Activated CD8-positive, alpha-beta memory T cell treated with anti-CD3 and anti-CD28 coated beads, Interleukin-2, amount 50 U/mL, for 4 hours (primary cell): Measurements from ENCODE around the gene FBXW5.

ENCODE experiments used
- DNase-seq: peaks from one replicate; pipeline ENCODE4 v3.0.0-alpha.2; 2020

The FBXW5 gene

DNA sequence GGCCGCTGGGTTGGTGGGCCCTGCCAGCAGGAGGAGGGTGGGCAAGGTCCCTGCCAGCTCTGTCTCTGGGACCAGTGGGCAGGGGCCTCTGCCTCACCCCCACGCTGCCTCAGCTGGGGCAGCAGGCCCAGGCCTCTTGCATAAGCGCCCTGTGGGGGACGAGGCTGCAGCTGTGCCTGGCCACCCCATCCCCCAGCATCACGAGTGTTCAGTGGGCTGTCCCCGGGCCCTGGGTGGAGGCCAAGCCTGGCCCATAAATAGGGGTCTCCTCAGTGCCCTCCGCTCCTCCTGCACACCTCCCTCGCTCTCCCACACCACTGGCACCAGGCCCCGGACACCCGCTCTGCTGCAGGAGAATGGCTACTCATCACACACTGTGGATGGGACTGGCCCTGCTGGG lies 32.7 kb upstream of the FBXW5 start, which contains the start of gene PTGDS:
TSS of gene PTGDS (plus strand) at position 282 of the 400 bp plus-strand sequence. CDS start at position 357, 75 bp downstream.
- no peak for DNase-seq

DNA sequence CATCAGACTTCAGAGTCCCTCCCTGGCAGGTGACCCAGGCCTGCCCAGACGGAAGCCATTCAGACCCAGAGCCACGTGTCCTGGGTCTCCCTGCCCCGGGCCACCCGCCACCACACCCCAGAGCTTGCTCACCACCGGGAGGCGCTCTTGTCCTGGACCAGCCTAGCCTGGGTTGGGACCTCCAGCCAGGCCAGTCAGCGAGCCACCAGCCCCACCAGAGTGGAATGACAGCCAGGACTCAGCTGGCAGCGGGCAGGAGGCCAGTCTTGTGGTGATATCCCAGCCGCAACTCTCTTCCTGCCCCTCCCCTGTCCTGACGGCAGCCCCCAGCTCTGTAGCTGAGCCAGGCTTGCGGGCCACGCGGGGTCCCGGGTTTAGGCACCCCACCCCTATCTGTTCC lies 31.1 kb upstream of the FBXW5 start:
- DNase-seq, result no peak

DNA sequence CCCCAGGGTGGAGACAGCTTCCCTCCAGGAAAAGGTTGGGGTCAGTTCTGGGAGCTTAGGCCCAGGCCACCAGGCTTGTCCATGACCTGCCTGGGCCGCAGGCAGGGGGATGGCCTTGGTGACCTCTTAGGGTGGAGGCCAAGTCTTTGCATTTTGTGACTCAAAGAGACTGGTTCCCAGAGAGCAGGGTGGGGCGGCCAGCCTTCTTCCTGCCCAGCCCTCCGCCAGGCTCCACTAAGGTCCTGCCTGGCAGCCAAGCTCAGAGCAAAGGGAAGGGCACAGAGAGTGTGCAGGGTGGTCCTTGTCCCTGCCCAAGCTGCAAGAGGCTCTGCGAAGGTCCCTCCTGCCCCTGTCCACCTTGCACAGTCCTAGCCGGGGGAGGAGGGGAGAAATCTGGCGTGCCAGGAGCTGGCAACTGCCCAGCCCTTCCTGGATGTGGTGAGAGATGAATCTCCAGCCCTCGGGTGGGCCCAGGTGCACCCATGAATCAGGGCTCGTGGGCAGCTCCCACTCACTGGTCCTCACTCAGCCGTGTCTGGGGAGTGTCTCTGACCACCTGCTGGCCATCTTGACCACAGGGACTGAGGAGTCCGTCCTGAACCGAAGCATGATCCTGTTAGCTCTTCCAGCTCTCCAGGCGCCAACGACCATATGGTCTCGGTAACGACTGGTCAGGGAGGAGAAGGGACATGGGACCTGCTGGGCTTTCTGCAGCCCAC lies 30.4 kb upstream of the FBXW5 start:
- DNase-seq, result no peak

DNA sequence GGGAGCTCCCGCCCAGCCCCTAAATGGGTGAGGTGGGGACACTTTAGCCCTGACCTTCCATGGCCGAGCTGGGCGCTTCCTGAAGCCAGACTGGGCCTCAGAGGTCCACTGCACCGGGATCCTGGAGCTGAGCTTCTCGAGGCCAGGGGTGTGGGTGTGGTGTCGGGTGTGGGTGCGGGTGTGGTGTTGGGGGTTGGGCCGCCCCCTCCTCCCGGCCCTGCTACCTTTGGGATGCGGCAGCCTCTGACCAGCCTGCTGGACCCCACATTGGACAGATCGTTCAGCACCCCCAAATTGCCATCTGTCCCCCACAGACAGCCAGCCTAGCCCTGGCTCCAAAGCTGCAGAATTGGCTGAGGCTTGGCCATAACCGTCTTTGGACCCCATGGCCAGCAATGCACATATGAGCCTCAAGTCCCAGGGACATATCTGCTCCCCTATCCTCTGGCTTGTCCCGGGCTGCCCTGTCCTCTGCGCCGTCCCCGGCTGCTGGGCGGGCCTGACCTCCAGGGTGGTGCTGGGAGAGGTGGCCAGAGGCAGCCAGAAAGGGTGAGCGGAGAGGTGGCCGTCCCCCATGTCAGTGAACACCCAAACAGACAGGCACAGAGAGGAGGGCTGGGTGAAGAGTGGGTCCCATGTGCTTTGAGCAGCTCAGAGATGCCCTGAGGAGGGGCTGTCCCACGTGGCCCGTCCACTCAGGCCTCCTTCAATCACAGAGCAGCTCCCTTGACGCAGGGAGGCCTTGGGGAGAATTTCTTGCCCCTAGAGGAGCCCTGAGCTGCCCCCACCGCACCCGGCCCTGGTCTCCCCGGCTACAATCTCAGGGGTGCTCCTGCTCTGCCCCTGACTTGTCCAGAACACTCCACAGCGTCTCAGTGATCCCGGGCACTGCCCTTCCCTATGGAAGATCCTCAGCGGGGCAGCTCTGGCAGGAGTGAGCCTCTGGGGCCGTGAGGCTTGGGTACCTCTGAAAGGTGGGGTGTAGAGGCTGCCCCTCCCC lies 29.4 kb upstream of the FBXW5 start:
- DNase-seq, result no peak

DNA sequence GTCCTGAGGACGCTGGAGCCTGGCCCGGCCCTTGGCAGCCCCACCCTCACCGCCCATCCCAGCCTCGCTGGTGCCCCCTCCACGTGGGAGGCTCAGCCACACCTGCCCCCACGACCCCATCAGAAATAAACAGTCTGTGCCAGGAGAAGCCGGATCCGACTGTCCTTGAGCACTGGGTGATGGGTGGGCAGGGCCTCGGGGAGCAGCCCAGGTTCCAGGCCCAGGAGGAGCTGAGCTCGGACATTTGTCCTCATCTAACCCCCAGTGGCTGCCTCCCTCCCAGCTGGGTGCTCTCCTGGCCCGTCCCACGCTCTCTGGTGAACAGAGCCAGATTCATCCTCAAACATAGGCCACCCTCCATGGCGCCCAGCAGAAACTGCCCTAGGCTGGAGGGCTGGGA lies 28.2 kb upstream of the FBXW5 start:
- DNase-seq, result no peak

DNA sequence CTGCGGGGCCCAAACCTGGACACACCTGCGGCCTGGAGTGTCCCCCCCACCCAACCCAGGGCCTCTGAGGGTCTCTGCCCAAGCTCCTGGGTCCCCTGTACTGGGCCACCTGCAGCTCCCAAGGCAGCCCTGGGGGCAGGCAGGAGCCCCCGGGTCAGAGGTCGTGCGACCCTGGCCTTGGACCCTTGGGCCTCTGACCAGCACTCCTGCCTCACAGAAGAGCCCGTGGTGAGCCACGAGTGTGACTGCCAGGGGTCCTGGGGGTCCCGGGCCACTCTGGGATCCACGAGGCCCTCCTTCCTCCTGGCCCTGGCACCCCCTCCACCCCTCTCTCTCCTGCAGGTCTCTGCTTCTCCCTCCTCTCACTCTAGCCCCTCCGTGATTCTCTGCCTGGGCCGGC lies 27.8 kb upstream of the FBXW5 start:
- DNase-seq, result no peak

DNA sequence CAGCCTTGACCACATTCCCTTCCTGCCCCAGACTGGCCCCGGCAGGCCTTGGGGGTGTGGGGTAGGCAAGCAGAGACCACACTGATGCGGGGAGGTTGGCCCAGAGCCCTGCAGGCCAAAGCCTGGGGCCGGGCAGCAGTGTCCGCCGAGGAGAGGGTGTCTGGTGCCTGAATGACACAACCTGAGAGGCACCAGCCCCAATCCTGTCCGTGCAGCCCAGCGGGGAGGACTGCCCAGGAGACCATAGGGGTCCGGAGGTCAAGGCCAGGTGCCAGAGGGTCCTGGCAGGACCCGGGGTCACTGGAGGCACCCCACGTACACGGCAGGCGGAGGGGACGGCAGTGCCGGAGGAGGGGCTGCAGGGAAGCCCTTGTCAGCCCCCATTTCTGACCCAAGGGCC lies 27.2 kb upstream of the FBXW5 start:
- no peak for DNase-seq

DNA sequence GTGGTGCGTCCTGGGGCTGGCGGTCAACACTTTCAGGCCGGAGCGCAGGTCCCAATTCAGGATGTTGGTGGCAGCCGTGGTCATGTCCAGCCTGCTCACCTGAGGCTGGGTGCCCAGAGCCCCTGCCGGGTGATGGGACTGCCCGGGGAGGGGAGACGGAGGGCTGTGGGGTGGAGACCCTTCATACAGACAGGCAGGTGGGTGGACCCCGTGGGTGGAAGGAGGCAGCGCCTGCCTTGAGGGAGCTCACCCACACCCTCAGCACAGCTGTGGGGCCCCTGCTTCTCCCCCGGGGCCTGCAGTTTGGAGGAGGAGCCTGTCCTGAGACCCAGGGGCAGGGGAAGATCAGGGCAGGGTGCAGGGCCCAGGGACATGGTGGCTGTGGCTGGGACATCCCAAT lies 25.8 kb upstream of the FBXW5 start:
- DNase-seq, result no peak

DNA sequence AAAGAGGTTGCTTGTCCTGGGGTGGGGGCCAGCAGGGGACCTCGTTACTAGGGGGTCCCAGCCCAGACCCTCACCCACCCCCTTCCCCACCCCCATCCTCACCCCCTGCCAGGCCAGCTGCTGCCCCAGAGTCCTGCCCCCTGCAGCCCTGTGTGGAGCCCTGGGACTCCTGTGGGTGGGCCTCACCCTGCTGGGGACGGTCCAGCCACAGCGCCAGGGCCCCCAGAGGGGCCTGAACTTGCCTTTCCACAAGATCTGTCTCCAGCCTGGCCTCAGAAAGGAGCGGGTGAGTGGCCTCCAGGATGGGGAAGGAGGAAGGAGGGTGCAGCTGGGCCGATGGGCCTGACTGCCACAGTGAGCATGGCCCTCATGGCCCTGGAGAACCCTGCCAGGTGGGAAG lies 25.2 kb upstream of the FBXW5 start:
- no peak for DNase-seq

DNA sequence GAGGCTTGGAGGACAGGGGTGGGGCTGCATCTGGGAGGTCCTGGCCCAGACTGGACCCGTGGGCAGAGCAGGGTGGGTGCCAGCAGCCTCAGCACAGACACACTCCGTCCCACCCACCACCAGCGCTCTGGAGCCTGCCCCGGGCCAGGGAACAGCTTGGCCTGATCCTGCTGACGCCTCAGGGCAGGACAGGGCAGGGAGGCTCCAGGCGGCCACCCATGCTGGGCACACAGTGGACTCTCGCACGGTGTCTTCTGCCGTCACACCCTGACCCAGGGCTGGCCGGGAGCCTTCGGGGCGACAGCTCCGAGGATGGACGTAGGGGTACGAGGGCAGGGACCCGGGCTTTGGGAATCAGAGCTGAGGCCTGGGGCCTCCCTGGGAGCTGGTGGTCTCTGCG lies 24.6 kb upstream of the FBXW5 start:
- no peak for DNase-seq

DNA sequence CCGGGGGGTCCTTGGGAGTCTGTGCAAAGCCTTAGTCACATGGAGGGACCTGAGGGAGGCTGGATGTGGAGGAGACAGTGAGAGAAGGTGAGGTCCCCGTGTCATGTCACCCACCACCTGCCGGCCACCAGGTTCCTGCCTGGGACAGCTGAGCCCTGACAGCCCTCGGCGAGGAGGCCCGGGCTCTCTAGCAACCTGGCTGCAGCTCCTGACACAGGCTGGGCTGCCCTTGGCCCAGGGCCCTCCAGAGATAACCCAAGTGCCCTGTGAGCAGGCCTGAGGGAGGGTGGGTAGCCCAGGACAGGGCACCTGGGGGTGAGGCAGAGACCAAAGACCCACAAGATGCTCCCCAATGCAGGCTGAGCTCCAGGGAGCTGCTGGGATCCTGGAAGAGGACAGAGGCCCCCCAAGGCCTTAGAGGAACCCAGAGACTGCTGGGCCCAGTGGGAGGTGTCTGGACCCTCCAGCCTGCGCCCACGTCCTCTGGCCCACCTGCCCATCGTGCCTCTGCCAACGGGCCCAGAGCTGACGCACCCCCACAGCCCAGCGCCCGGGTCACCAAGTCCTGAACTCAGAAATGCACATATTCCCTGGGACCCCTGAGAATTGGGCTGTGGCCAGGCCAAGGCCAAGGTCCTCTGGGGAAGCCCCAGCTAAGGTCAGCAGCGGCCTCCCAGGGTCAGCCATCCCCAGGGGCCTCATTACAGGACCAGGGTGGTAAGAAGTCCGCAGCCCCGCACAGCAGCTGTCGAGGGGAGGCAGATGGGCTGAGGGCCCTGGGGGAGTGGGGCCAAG lies 24.0 kb upstream of the FBXW5 start:
- no peak for DNase-seq

DNA sequence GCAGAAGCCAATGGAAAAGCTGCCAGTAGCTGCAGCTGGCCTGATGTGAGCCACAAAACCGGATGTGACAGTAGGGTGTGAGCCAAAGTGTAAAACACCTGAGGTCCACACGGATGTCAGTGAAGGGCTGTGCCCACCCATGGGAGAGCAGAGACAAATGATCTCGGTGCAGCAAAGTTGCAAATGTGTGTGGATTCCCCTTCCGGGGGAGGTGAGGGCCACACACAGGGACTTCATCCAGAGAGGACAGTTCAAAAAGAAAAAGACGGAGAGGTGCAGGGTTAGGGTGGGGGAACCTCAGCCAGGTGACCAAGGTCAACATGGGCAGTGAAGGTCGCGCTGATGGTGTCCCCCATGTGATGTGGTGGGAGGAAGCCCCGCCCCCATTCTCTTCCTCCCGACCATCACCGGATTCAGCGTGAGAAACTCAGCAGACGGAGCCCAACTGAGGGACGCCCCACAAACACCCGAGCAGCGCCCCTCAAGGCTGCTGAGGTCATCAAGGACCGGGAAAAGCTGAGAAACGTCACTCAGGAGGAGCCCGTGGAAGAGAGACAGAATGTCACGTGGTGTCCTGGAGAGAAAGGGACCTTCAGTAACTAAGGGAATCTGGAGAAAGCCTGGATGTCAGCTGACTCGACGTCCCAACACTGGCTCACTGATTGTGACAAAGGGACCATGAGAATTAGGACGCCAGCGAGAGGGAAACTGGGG lies 21.4 kb upstream of the FBXW5 start:
- no peak for DNase-seq

DNA sequence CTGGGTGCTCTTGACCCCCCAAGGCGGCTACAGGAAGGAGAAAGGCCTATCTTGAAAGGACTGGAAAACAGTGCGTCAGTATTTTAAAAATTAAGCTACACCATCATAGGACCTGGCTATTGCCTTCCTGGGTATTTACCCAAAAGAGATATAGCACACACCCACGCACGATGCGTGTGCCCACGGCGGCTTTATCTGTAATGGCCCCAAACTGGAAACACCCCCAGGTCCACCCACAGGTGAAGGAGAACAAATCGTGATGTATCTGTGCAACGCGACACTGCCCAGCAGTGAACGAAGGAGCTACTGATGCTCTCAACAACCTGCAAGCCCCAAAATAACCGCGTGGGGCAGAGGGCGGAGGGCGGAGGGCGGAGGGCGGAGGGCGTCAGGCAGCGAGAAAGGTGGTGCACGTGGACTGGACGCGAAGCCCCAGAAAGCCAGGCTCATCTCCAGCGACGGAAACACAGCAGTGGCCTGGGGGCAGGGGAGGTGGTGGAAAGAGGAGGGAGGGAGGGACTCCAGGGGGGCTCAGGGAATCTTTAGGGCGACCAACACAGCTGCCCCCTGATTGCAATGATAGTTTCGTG lies 20.4 kb upstream of the FBXW5 start:
- DNase-seq, result no peak

DNA sequence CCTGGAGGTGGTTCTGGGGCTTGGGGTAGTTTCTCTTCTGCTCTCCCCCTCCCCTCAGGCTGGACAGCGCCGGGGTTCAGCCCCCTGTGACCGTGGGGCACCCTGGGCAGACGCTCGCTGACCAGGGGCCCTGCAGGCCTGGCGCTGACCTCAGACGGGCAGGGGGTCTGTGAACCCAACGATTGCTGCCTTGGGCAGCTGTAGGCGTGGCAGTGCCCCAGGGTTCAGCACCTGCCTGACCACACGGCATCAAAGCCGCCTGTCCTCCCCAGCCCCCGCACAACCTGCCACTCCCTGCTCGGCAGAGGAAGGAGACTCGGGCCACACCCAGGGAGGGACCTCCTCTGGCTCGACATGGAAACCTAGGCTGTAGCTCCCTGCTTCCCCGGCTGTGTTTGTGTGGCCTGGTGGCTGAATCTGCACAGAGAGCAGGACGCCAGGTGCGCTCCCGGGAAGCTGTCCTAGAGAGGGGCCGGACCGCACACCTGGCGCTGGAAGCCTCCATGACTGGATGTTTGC lies 19.7 kb upstream of the FBXW5 start:
- DNase-seq, result no peak

DNA sequence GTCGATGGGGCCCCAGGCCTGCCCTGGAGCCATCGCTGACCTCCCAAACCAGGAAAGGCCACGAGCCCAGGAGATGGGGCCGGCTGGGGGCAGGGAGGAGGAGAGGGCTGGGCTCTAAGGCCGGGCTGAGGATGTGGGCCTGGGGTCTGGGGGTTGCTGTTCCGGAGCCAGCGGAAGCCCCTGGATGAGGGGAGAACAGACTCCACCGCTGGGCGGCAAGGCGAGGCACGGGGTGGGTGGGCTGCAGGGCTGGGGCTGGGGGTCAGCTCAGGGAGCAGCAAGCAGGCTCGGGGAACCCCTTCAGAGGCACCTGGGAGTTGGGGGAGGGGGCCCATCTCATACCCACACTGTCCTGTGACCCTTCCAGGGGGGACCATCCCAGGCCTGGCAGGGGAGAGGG lies 19.2 kb upstream of the FBXW5 start:
- DNase-seq, result no peak

DNA sequence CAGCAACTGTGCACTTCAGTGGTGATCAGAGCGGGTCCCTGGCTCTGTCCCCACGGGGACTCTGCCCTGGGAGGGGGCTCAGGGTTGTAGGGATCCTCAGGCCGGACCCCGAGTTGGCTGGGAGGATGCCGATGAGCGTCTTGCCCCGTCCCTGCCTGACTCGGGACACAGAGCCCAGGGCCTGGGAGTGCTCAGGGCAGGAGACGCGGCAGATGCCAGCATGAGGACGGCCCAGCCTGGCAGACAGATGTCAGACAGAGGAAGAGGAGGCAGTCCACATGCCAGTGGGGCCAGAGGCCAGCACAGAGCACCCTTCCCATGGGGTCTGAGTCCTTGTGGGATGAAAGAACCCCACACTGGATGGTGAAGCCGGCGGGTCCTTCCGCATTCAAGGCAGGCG lies 18.8 kb upstream of the FBXW5 start:
- no peak for DNase-seq

DNA sequence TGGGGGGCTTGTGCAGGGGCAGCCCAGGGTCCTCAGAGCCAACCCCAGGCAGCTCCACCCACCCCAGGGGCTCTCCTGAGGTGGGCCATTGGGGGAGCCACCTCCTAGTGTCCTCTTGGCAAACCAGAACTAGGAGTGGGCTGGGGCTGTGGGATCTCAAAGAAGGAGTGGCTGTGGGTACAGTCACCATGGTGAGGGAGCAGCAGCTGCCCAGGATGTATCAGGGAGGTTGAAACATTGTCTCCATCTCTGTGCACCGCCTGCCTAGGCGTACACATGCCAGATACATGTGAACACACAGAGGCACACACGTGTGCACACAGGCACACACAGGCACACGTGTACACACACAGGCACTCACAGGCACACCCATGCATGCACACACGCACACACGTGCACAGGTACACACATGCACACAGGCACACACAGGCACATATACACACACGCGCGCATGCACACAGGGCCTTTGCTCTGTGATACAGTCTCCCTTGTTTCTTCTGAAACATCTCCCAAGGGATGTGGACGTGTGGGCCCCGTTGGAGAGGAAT lies 18.2 kb upstream of the FBXW5 start:
- DNase-seq, result no peak

DNA sequence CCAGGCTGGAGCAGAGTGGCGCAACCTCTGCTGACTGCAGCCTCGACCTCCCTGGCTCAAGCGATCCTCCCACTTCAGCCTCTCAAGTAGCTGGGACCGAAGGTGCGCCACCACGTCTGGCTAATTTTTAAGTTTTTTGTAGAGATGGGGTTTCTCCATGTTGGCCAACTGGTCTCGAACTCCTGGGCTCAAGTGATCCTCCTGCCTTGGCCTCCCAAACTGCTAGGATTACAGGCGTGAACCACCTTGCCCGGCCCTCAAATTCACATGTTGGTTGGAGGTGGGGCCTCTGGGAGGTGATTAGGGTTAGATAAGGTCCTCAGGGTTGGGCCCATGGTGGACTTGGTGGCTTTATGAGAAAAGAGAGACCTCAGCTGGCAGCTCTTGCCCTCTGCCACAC lies 17.6 kb upstream of the FBXW5 start:
- no peak for DNase-seq

DNA sequence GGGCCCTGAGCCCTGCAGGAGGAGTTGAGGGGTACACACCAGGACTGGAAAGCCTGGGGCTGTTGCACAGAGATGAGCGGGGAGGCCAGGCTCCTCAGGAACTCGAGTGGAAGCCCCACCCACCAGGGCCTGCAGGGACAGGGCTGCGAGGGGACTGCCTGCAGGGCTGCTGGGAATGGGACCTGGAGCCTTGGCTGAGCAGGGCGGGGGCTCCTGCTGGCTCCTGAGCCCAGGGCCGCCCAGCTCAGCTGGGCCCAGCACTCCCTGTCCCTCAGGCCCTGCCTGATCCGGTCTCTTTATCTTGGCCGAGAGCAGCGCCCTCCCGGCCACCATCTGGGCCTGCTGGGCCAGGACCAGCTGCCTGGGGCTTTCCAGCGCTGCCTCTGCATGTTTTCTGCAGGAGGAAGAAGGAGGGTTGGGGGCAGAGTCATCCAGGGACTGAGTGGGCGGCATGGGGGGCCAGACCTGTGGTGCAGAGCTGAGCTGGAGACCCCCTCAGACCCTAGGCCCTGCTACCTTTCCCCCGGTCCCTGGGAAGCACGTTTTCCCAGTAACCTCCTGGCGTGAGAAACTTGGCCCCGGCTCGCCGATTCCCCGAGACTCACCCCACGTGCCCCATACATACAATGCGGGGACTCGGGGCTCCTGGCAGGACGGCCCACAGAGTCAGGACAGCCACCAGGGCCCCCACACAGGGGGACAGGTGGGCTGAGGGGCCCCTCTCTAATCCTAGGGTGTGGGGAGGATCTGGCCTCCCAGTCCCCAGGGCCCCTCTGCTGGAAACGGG lies 16.9 kb upstream of the FBXW5 start:
- no peak for DNase-seq

DNA sequence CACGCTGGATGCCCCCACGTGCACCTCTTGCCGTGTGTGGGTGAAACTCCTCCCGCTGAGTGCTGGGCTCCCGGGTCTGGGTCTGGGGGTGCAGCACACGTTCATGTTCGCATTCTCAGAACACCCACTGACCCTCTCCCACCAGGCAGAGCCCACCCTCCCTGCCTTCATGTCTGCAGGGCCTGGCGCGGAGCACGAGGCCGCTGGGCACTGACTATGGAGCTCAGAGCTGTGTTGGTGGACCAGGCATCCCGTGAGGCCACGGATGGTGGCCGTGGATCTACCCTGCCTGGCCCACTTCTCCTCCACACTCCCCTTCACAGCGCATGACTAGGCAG lies 16.4 kb upstream of the FBXW5 start:
- DNase-seq, result no peak
